ENCODE measurements around the gene ARHGEF2.
"Not testable (repeated sequence)": the region's sequence is repeated elsewhere in the genome, so short reads cannot be mapped to it uniquely, and the experiment has no call there.

DNA sequence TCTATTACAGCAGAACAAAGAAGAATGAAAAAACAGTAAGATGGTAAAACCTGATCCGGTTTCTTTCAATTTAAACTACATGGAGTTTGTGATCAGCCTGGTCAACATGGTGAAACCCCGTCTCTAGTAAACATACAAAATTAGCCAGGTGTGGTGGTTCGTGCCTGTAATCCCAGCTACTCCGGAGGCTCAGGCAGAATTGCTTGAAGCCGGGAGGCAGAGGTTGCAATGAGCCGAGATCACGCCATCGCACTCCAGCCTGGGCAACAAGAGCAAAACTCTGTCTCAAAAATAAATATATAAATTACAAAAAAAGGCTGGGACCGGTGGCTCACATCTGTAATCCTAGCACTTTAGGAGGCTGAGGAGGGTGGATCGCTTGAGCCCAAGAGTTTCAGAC, 47.6 kb downstream of the ARHGEF2 start:
- TF ChIP-seq POLR2A (IDR thresholded peaks at IDR 0.05; ENCODE audit: low read length); CHD2 (IDR thresholded peaks at IDR 0.05; ENCODE audit: low read length, partially characterized antibody); BCL3 (IDR thresholded peaks at IDR 0.05); FOXS1 (CRISPR knock-in tag; IDR thresholded peaks at IDR 0.05); SMC3 (IDR thresholded peaks at IDR 0.05): not testable (repeated sequence)
- TF ChIP-seq, protein P1, sequence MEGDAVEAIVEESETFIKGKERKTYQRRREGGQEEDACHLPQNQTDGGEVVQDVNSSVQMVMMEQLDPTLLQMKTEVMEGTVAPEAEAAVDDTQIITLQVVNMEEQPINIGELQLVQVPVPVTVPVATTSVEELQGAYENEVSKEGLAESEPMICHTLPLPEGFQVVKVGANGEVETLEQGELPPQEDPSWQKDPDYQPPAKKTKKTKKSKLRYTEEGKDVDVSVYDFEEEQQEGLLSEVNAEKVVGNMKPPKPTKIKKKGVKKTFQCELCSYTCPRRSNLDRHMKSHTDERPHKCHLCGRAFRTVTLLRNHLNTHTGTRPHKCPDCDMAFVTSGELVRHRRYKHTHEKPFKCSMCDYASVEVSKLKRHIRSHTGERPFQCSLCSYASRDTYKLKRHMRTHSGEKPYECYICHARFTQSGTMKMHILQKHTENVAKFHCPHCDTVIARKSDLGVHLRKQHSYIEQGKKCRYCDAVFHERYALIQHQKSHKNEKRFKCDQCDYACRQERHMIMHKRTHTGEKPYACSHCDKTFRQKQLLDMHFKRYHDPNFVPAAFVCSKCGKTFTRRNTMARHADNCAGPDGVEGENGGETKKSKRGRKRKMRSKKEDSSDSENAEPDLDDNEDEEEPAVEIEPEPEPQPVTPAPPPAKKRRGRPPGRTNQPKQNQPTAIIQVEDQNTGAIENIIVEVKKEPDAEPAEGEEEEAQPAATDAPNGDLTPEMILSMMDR (IDR thresholded peaks at IDR 0.05), result not testable (repeated sequence)
- TF ChIP-seq, protein P2, sequence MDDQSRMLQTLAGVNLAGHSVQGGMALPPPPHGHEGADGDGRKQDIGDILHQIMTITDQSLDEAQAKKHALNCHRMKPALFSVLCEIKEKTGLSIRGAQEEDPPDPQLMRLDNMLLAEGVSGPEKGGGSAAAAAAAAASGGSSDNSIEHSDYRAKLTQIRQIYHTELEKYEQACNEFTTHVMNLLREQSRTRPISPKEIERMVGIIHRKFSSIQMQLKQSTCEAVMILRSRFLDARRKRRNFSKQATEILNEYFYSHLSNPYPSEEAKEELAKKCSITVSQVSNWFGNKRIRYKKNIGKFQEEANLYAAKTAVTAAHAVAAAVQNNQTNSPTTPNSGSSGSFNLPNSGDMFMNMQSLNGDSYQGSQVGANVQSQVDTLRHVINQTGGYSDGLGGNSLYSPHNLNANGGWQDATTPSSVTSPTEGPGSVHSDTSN (IDR thresholded peaks at IDR 0.05), result not testable (repeated sequence)
